OCI-LY1 (cell line): ENCODE measurements around the gene SLMAP.

Source experiments
- EZH2 ChIP-seq: fragments of 200-600 bp; sonication (generic), shearing (Covaris generic); IDR thresholded peaks from 2 replicates; pipeline ENCODE4 v1.8.0; 2017; ENCODE audit warnings: borderline replicate concordance, mixed run types, mild to moderate bottlenecking, antibody characterized with exemption, low read length, moderate library complexity, mixed read lengths
- TF ChIP-seq, protein P1 (sequence below): fragments of 200-600 bp; sonication (generic), shearing (Covaris generic); IDR thresholded peaks from 2 replicates; pipeline ENCODE4 v1.5.1; 2017; ENCODE audit warnings: mild to moderate bottlenecking, antibody characterized with exemption, low read length, moderate library complexity, mixed read lengths

DNA sequence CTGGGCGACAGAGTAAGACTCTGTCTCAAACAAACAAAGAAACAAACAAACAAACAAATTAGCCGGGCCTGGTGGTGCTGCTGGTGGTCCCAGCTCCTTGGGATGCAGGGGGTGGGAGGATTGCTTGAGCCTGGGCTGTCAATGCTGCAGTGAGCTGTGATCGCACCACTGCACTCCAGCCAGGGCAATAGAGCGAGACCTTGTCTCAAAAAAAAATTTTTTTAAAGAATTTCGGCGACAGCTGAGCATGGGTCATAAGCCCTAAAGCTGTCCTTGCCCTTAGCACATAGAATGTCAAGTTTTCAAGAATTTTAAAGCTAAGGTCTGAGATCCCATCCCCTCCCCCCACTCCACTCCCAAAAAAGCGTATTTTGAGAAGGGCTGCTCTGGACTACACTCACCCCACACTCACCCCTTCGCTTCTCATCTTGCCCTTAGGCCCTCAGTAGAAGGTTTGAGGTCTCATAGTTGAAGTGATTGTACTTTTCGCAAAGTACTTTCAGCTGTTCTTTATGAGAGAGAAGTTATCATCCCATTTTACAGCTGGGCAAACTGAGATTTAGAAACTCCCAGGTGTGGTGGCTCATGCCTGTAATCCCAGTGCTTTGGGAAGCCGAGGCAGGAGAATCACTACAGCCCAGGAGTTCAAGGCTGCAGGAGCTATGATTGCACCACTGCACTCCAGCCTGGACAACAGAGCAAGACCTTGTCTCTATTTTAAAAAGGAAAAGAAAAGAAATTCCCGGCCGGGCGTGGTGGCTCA, 217.8 kb downstream of the SLMAP start:
- TF ChIP-seq, protein P1, sequence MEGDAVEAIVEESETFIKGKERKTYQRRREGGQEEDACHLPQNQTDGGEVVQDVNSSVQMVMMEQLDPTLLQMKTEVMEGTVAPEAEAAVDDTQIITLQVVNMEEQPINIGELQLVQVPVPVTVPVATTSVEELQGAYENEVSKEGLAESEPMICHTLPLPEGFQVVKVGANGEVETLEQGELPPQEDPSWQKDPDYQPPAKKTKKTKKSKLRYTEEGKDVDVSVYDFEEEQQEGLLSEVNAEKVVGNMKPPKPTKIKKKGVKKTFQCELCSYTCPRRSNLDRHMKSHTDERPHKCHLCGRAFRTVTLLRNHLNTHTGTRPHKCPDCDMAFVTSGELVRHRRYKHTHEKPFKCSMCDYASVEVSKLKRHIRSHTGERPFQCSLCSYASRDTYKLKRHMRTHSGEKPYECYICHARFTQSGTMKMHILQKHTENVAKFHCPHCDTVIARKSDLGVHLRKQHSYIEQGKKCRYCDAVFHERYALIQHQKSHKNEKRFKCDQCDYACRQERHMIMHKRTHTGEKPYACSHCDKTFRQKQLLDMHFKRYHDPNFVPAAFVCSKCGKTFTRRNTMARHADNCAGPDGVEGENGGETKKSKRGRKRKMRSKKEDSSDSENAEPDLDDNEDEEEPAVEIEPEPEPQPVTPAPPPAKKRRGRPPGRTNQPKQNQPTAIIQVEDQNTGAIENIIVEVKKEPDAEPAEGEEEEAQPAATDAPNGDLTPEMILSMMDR = no peak
- TF ChIP-seq EZH2 = no peak
